Measurements from ENCODE around the gene DNLZ.

Gene DNLZ

DNA sequence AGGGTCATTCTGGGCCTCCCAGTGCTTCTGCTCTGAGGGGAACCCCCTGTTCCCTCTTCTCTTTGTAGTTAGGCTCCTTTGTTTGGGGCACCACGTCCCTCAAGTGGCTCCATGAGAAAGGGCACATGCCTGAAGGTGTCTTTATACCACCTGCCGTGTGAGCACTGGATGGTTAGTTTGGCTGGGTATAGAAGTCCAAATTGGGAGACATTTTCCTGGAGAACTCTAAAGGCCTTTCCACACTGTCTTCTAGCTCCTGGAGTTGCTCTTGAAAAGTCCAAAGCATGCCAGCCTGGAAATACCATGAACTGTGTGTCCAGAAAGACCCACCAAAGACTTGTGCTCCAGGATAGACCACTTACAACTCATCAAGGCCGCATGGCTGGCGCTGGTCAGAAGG lies 48.6 kb downstream of the DNLZ start:
- no peak for DNase-seq

DNA sequence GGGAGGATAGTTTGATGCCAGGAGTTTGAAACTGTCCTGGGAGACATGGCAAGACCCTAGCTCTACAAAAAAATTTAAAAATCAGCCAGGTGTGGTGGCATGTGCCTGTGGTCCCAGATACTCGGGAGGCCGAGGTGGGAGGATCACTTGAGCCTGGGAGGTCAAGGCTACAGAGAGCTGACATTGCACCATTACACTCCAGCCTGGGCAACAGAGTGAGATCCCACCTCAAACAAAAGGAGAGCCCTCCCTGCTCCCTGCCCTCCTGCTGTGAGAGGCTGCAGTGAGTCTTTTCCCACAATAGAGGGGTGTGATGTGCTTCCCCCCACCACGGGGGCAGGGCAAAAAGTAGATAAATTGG lies 49.5 kb downstream of the DNLZ start:
- no peak for DNase-seq

DNA sequence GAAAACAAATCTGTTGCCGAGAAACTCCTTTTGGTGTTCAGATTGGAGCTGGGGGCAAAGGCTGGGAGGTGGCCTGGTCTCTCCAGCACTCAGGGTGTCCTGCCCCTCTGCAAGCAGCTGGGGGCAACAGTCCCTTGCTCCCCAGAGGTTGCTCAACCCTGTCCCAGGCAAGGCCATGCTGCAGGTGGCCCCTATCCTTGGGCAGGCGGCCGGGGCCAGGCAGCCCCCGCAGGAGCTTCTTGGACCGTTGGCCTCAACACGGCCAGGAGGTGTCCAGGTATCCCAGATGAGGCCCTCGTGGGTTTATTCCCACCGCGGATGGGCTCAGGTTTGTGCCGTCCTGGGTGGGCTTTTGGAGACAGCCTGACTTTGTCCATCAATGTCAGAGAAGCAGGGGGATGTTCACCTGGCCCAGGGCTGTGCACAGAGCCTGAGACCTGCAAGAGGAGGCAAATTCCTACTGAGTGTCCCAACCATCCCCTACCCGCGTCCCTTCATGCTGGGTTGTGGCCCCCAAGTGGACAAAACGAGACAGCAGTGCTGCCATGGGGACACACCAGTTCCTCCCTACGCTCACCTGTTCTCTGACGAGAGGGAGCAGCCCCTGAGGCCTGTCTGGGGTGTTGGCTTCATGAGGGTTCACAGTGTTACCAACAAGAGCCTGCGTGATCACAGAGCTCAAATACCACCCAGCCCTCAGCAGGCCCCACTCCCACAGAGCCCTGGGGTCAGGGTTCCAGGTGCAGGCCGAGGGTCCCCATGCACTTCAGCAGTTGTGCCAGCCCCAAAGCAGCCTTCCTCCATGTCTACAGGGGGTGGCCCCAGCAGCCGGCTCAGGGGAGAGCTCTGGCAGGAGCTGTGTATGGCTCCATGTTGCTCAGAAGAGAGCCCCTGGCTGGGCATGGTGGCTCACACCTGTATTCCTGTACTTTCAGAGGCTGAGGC lies 50.2 kb downstream of the DNLZ start:
- no peak for DNase-seq

- DNase-seq, result no peak
These were observed 51.1 kb downstream of the DNLZ start for GRCh38 chr9:136312436-136312835.

DNA sequence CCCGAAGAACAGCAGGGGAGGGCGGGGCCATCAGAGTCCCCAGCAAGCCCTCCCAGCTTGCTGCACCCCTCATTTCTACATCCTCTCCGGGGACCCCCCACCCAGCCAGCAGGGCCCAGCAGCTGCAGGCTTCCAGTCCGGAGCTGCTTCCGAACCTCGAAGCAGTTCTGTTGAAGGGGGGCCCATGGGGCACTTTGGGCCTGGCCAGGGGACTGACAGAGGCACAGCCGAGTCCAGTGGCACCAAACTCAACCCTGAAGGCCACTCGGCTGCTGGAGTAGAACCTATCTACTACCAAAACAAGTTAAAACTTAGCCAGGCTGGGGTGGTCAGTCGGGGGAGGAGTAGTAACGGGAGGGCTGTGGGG lies 51.6 kb downstream of the DNLZ start:
- DNase-seq, result no peak

GRCh38 chr9:136311051-136312008 lies 52.2 kb downstream of the DNLZ start:
- no peak for DNase-seq

- DNase-seq, result no peak
These were observed 53.1 kb downstream of the DNLZ start for GRCh38 chr9:136310273-136311030.

GRCh38 chr9:136309806-136310220 lies 53.7 kb downstream of the DNLZ start:
- no peak for DNase-seq

Measured in effector CD4-positive, alpha-beta T cell (primary cell).